HepG2 (cell line): ENCODE results near the gene CDC14A. TPM values are rescaled to one million over a fixed set of nuclear protein-coding genes. Genes with fewer than 3 reads are reported as not detected.

Experiments
- ATAC-seq: fragments of 200-7000 bp; cut with Tn5 transposase; 3 replicates; pipeline ENCODE4 v1.9.1; 2020; ENCODE audit warnings: mild to moderate bottlenecking, moderate library complexity
- BruUV-seq: library from RNA; stranded (reverse); fragments of 400-500 nt; replicated peaks from 2 replicates; lab custom pipeline; 2021; lab: Mats Ljungman, UMichigan
- CTCF ChIA-PET: fragments of 300-600 bp; formaldehyde crosslinking; extraction: SDS; loops from one replicate; lab custom pipeline; 2021; ENCODE audit warnings: low total read pairs, inconsistent platforms, low intra/inter-chr PET ratio; lab: Yijun Ruan, JAX
- POLR2A ChIA-PET: fragments of 350-600 bp; sonication (Branson Sonifier 250); formaldehyde crosslinking; loops from one replicate; lab custom pipeline; 2020; ENCODE audit warnings: antibody characterized with exemption, inconsistent platforms; lab: Yijun Ruan, JAX
- DNase-seq: peaks from one replicate; pipeline ENCODE4 v3.0.0-alpha.2; 2015; ENCODE audit warnings: low spot score
- FAIRE-seq: peaks from 3 replicates; lab custom pipeline; 2011; peaks lifted over from hg19 to GRCh38; lab: Jason Lieb, UNC
- H2AFZ ChIP-seq: one replicate; pipeline ENCODE4 v1.6.1; 2011; ENCODE audit warnings: low read length, inconsistent platforms
- H3K27ac ChIP-seq: fragments of 300-600 bp; 3 replicates; pipeline ENCODE4 v1.8.0; 2011; ENCODE audit warnings: mixed run types, mild to moderate bottlenecking, mixed read lengths, low read length, inconsistent platforms; ENCODE audit not compliant: insufficient read depth; ENCODE audit errors: extremely low read length
- H3K27me3 ChIP-seq, 2 experiments: fragments of 200-600 bp in 1 of 2; 2 replicates in 1 of 2; 3 replicates in 1 of 2; pipeline versions ENCODE4 v1.6.0 to v1.8.0; 2011; ENCODE audit warnings: low read length in 2 of 2, mild to moderate bottlenecking in 2 of 2, moderate library complexity in 2 of 2, inconsistent platforms in 1 of 2; ENCODE audit not compliant: insufficient read depth in 2 of 2, control insufficient read depth in 1 of 2
- H3K36me3 ChIP-seq, 2 experiments: fragments of 200-600 bp in 1 of 2; replicated peaks in 1 of 2; 2 replicates in 1 of 2; 3 replicates in 1 of 2; pipeline versions ENCODE4 v1.5.1 to v1.8.0; 2011; ENCODE audit warnings: low read length in 2 of 2, inconsistent platforms in 1 of 2; ENCODE audit not compliant: insufficient read depth in 2 of 2, control insufficient read depth in 1 of 2
- H3K4me1 ChIP-seq: 2 replicates; pipeline ENCODE4 v1.5.1; 2012; ENCODE audit warnings: low read length, inconsistent platforms; ENCODE audit not compliant: insufficient read depth
- H3K4me2 ChIP-seq: 2 replicates; pipeline ENCODE4 v1.6.0; 2011; ENCODE audit warnings: low read depth, low read length, inconsistent platforms
- H3K4me3 ChIP-seq, 3 experiments: fragments of 200-600 bp in 1 of 3; sonication (generic), shearing (Covaris generic) in 1 of 3; replicated peaks in 1 of 3; 2 replicates each; pipeline ENCODE4 v1.5.1; 2011 to 2016; ENCODE audit warnings: low read length in 3 of 3, inconsistent platforms in 2 of 3, low read depth in 2 of 3, mild to moderate bottlenecking in 2 of 3, control low read depth in 1 of 3, mixed read lengths in 1 of 3; ENCODE audit not compliant: insufficient read depth in 1 of 3
- H3K79me2 ChIP-seq: one replicate; pipeline ENCODE4 v1.6.1; 2011; ENCODE audit warnings: low read length, inconsistent platforms; ENCODE audit not compliant: insufficient read depth
- H3K9ac ChIP-seq: 2 replicates; pipeline ENCODE4 v1.6.0; 2011; ENCODE audit warnings: mild to moderate bottlenecking, low read depth, low read length, inconsistent platforms; ENCODE audit not compliant: insufficient read depth
- H3K9me3 ChIP-seq: 2 replicates; pipeline ENCODE4 v1.5.1; 2012; ENCODE audit warnings: mild to moderate bottlenecking, low read length
- H4K20me1 ChIP-seq: 2 replicates; pipeline ENCODE4 v1.6.0; 2011; ENCODE audit warnings: inconsistent platforms, mild to moderate bottlenecking, low read length, moderate library complexity; ENCODE audit not compliant: insufficient read depth
- CEBPB ChIP-seq: IDR thresholded peaks from 2 replicates; pipeline ENCODE4 v1.6.1; 2011; ENCODE audit warnings: low read depth, low read length, improper control_type of control experiment, borderline replicate concordance
- DR1 ChIP-seq: sonication (generic); formaldehyde crosslinking; IDR thresholded peaks from 2 replicates; pipeline ENCODE4 v1.8.0; 2021; ENCODE audit warnings: mild to moderate bottlenecking, missing genetic modification reagents, inconsistent platforms
- MED1 ChIP-seq: sonication (generic); formaldehyde crosslinking; IDR thresholded peaks from 2 replicates; pipeline ENCODE4 v1.4.0; 2020; ENCODE audit warnings: missing genetic modification reagents
- NRL ChIP-seq: sonication (generic); formaldehyde crosslinking; IDR thresholded peaks from 2 replicates; pipeline ENCODE4 v1.5.0; 2020; ENCODE audit warnings: missing genetic modification reagents, mild to moderate bottlenecking, moderate library complexity, borderline replicate concordance
- SKIL ChIP-seq: sonication (generic); formaldehyde crosslinking; IDR thresholded peaks from 2 replicates; pipeline ENCODE4 v1.8.0; 2022; ENCODE audit warnings: missing genetic modification reagents, mild to moderate bottlenecking, moderate library complexity, borderline replicate concordance
- ZNF556 ChIP-seq: sonication (generic); formaldehyde crosslinking; IDR thresholded peaks from 2 replicates; pipeline ENCODE4 v1.4.0; 2020; ENCODE audit warnings: mild to moderate bottlenecking, missing genetic modification reagents, borderline replicate concordance
- WGBS: methylation state at CpG from one replicate; pipeline ENCODE4 v1.1.6; 2017; ENCODE audit warnings: low lambda C conversion rate; 5-methylcytosine and 5-hydroxymethylcytosine counted together
- in situ Hi-C: cut with HindIII; loops from 2 replicates; pipeline ENCODE4 v1.10.0; 2017; ENCODE audit warnings: low pct_unique_long_range_greater_than_20kb; ENCODE audit not compliant: extremely low pct_ligation_motif_present
- intact Hi-C: fragments of 100-400 bp; cut with micrococcal nuclease; formaldehyde crosslinking; loops from one replicate; pipeline ENCODE4 v1.10.0; 2022; ENCODE audit not compliant: unreplicated experiment
- polyA plus RNA-seq, 8 experiments: library from polyadenylated mRNA; depleted of rRNA in 3 of 8; stranded (reverse) in 7 of 8; unstranded in 1 of 8; fragments of >200 nt; fragmentation: Illumina TruSeq in 4 of 8; extraction: Trizol in 4 of 8; gene quantifications; 2 replicates each; pipeline versions ENCODE4 v1.2.1 to v1.2.3, GENCODE V29; 2011 to 2016; ENCODE audit warnings: low read depth in 4 of 8, missing spikeins in 1 of 8, mixed read lengths in 1 of 8; ENCODE audit not compliant: insufficient read depth in 1 of 8
- total RNA-seq, 5 experiments: library from RNA; depleted of rRNA; stranded (reverse); fragments of >200 nt; fragmentation: Illumina TruSeq; extraction: Trizol; gene quantifications; 2 replicates each; pipeline ENCODE4 v1.2.3, GENCODE V29; 2016; ENCODE audit warnings: low read depth in 1 of 5

Gene CDC14A
- total and polyA plus RNA-seq, 2 of the 13 experiments (the other 11 are each of a cell fraction or from before 2014, with no cell fraction given), result 2.8 to 4.9 TPM

- no peaks in the 10 kb centered on the region for H4K20me1 ChIP-seq
- peak; percentile 62; the same call in 2 of the 3 replicates for ATAC-seq
- intact Hi-C loops (no loop called here), in situ Hi-C loops (no loop called here)
- no peak overlapping the region for H3K4me3 ChIP-seq
- TF ChIP-seq CEBPB, result peak; percentile 67
- no peak for TF ChIP-seq MED1 (CRISPR knock-in tag)
- no peak for TF ChIP-seq SKIL (CRISPR knock-in tag)
- TF ChIP-seq ZNF556 (CRISPR knock-in tag), result no peak
- TF ChIP-seq DR1 (CRISPR knock-in tag), result no peak
- TF ChIP-seq NRL (CRISPR knock-in tag), result no peak
- H3K9ac ChIP-seq, result no peak overlapping the region
- no peaks in the 10 kb centered on the region for H3K4me1 ChIP-seq
- H3K4me2 ChIP-seq, result no peak overlapping the region
- 46% methylated on average over 3 of the region's 3 CpGs for WGBS
- no peaks in the 10 kb centered on the region for H3K79me2 ChIP-seq
- ChIA-PET POLR2A (interaction anchor here (0.9 kb wide), 1 partner anchor 12 kb away, joined by 4 read pairs; no protein-coding TSS in a partner anchor), CTCF (no interaction called here)
- H3K27ac ChIP-seq, result no peak overlapping the region
- H3K27me3 ChIP-seq, result no peaks in the 10 kb centered on the region; a peak in 1 of 5 replicates
- H3K9me3 ChIP-seq, result no peaks in the 10 kb centered on the region
- no peak overlapping the region for H2AFZ ChIP-seq
- FAIRE-seq, result no peak
- BruUV-seq, result no TSS peak
- H3K36me3 ChIP-seq, result no peaks in the 10 kb centered on the region
- DNase-seq, result no peak
Observed at GRCh38 chr1:100530880-100531487, 178.7 kb downstream of the CDC14A start.
